Parathyroid adenoma (tissue), 2 donors: ENCODE results near the gene KREMEN1.

Experiments
- H2AFZ ChIP-seq: fragments of 300-600 bp; sonication (generic); one replicate; pipeline ENCODE4 v1.7.0; 2017; ENCODE audit warnings: antibody characterized with exemption, mild to moderate bottlenecking
- H3K27ac ChIP-seq: fragments of 300-600 bp; sonication (generic); one replicate; pipeline ENCODE4 v1.7.0; 2017
- H3K27me3 ChIP-seq: fragments of 300-600 bp; sonication (generic); one replicate; pipeline ENCODE4 v1.7.0; 2017; ENCODE audit warnings: low read length; ENCODE audit not compliant: control insufficient read depth, insufficient read depth
- H3K36me3 ChIP-seq: fragments of 300-600 bp; sonication (generic); one replicate; pipeline ENCODE4 v1.7.0; 2017; ENCODE audit warnings: low read length; ENCODE audit not compliant: control insufficient read depth, insufficient read depth
- H3K4me1 ChIP-seq: fragments of 300-600 bp; sonication (generic); one replicate; pipeline ENCODE4 v1.7.0; 2017; ENCODE audit warnings: control low read depth
- H3K4me2 ChIP-seq: fragments of 300-600 bp; sonication (generic); one replicate; pipeline ENCODE4 v1.7.0; 2017; ENCODE audit warnings: low read length
- H3K4me3 ChIP-seq: fragments of 300-600 bp; sonication (generic); one replicate; pipeline ENCODE4 v1.7.0; 2017; ENCODE audit warnings: low read depth, low read length
- H3K79me2 ChIP-seq: fragments of 300-600 bp; sonication (generic); one replicate; pipeline ENCODE4 v1.7.0; 2017; ENCODE audit warnings: control low read depth
- H3K9ac ChIP-seq: fragments of 300-600 bp; sonication (generic); one replicate; pipeline ENCODE4 v1.7.0; 2017; ENCODE audit warnings: mild to moderate bottlenecking
- H3K9me3 ChIP-seq: fragments of 300-600 bp; sonication (generic); one replicate; pipeline ENCODE4 v1.7.0; 2017; ENCODE audit warnings: low read length; ENCODE audit not compliant: control insufficient read depth
- TF ChIP-seq, protein P1 (sequence below): fragments of 300-600 bp; sonication (generic); IDR thresholded peaks from one replicate; pipeline ENCODE4 v1.7.0; 2017; ENCODE audit warnings: antibody characterized with exemption, mild to moderate bottlenecking
- donor health status: primary hyperparathyroidism.

The KREMEN1 gene

DNA sequence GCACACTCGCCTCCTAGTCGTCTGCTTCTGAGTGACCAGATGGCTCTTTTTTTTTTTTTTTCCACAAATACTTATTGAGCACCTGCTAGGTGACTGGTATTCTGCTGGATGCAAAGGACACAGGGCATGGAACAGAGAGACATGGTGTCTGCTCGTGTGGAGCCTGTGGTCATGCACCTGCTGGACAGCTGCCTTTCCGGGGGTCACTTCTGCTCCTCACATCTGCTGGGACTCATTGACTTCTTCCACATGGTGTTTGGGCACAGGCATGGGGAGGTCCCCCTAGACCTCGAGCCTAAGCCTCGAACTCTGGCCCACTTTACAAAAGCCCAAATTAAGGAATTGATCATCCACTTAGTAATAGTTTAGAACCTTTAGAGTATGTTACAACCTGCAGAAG lies 93.3 kb downstream of the KREMEN1 start:
- H3K27ac ChIP-seq = no peak overlapping the region
- H2AFZ ChIP-seq = no peak overlapping the region
- no peaks in the 10 kb centered on the region for H3K36me3 ChIP-seq
- no peaks in the 10 kb centered on the region for H3K79me2 ChIP-seq
- no peak overlapping the region for H3K4me3 ChIP-seq
- H3K9me3 ChIP-seq = no peaks in the 10 kb centered on the region
- TF ChIP-seq, protein P1, sequence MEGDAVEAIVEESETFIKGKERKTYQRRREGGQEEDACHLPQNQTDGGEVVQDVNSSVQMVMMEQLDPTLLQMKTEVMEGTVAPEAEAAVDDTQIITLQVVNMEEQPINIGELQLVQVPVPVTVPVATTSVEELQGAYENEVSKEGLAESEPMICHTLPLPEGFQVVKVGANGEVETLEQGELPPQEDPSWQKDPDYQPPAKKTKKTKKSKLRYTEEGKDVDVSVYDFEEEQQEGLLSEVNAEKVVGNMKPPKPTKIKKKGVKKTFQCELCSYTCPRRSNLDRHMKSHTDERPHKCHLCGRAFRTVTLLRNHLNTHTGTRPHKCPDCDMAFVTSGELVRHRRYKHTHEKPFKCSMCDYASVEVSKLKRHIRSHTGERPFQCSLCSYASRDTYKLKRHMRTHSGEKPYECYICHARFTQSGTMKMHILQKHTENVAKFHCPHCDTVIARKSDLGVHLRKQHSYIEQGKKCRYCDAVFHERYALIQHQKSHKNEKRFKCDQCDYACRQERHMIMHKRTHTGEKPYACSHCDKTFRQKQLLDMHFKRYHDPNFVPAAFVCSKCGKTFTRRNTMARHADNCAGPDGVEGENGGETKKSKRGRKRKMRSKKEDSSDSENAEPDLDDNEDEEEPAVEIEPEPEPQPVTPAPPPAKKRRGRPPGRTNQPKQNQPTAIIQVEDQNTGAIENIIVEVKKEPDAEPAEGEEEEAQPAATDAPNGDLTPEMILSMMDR = no peak
- no peak overlapping the region for H3K4me2 ChIP-seq
- no peak overlapping the region for H3K9ac ChIP-seq
- no peaks in the 10 kb centered on the region for H3K27me3 ChIP-seq
- no peaks in the 10 kb centered on the region for H3K4me1 ChIP-seq

DNA sequence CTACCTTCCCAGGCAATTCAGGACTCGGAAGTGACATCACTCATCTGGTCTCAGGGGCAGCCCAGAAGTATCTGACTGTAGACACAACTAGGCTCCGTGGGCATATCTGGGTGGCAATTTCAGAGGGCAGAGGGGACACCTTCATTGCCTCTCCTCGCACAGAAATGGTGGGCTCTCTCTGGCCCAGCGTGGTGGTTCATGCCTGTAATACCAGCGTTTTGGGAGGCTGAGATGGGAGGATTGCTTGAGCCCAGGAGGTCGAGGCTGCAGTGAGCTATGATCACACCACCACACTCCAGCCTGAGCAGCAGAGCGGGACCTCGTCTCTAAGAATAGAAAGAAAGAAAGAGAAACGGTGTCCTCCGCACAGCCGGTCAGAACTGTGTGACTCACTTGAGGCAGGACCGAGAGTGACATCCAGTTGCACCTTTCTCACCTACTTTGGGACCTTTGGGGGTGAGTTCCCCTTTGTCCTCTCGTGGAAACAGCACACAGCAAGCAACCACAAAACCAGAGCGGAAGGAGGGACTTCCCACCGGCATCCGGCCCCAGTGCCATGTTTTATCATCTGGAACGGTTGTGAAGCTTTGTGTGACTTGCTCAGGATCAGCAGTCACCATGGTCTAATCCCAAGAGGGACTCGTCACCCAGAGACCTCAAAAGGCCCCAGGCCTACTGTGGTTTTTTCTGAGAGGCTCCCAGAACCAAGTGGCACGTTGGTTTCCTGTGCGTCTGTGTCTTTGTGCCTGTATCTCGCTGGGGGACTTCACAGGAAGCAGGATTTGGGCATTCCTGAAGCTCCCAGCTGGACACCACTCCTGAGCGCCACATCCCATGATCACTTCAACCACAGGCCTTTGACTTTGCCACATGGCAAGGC lies 94.4 kb downstream of the KREMEN1 start:
- H3K4me3 ChIP-seq = no peak overlapping the region
- no peak overlapping the region for H2AFZ ChIP-seq
- H3K4me2 ChIP-seq = no peak overlapping the region
- H3K9me3 ChIP-seq = no peaks in the 10 kb centered on the region
- no peaks in the 10 kb centered on the region for H3K4me1 ChIP-seq
- H3K27ac ChIP-seq = no peak overlapping the region
- H3K27me3 ChIP-seq = no peaks in the 10 kb centered on the region
- H3K79me2 ChIP-seq = no peaks in the 10 kb centered on the region
- no peaks in the 10 kb centered on the region for H3K36me3 ChIP-seq
- H3K9ac ChIP-seq = no peak overlapping the region
- TF ChIP-seq, protein P1 = no peak

DNA sequence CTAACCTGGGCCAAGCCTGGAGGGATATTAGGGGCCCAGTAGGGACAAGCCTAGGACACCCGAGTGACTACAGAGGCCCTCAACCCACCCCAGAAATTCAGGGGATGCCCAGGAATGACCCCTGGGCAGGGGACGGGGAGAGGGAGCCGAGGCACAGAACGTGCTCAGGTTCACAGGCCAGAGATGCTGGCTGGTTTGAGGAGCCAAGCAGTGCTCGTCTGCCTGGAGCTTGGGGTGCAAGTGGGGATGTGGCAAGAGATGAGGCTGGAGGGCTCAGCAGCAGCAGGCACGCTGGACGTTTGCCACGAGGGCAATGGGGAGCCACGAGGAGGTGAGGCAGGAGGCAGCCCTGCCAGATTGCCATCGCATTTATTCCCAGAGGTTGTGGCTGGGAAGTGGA lies 98.9 kb downstream of the KREMEN1 start:
- Histone ChIP-seq H3K4me1 (no peaks in the 10 kb centered on the region), H3K4me3 (no peak overlapping the region), H3K36me3 (no peaks in the 10 kb centered on the region), H2AFZ (no peak overlapping the region), H3K27ac (no peak overlapping the region), H3K4me2 (no peak overlapping the region), H3K9me3 (no peaks in the 10 kb centered on the region), H3K9ac (no peak overlapping the region), H3K79me2 (no peaks in the 10 kb centered on the region), H3K27me3 (no peaks in the 10 kb centered on the region)
- TF ChIP-seq, protein P1 = no peak

DNA sequence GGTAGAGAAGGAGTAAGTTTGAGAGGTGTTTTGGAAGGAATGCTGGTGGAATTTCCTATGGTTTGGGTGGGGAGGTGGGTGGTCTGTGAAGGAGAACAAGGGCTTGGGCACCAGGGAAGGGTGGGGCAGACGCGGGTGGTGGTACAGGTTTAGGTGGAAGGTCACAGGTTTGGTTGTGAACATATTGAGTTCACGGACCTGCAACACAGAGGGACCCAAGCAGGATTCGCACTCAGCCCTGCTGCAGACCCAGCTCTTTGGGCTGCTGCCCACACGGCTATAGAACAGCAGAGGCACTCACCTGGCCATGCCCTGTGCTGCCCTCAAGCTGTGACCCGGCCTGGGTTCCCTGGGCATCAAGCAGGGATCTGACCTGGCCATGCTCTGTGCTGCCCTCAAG lies 99.4 kb downstream of the KREMEN1 start:
- H3K4me2 ChIP-seq = no peak overlapping the region
- no peaks in the 10 kb centered on the region for H3K27me3 ChIP-seq
- no peak overlapping the region for H3K9ac ChIP-seq
- H3K27ac ChIP-seq = no peak overlapping the region
- no peaks in the 10 kb centered on the region for H3K4me1 ChIP-seq
- H3K9me3 ChIP-seq = no peaks in the 10 kb centered on the region
- no peak overlapping the region for H2AFZ ChIP-seq
- H3K4me3 ChIP-seq = no peak overlapping the region
- no peaks in the 10 kb centered on the region for H3K36me3 ChIP-seq
- no peaks in the 10 kb centered on the region for H3K79me2 ChIP-seq
- TF ChIP-seq, protein P1 = no peak

DNA sequence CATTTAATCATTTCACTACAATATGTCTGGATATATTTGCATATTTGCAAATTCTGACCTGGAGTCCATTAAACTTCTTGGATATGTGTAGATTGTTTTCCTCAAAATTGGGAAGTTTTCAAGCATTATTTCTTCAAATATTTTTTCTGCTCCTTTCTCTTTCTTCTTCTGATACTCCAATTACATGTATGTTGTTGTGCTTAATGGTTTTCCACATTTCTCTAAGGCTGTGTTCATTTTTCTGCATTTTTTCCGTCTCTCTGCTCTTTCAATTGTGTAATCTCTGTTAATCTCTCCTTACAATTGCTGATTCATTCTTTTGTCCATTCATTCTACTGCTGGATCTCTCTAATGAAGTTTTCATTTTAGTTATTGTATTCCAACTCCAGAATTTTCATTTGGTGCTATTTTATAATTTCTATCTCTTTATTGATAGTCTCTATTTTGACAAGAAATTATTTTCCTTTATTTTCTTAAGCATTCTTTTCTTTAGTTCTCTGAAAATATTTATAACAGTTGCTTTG lies 102.5 kb downstream of the KREMEN1 start:
- H3K36me3 ChIP-seq = no peaks in the 10 kb centered on the region
- H3K79me2 ChIP-seq = no peaks in the 10 kb centered on the region
- no peaks in the 10 kb centered on the region for H3K27me3 ChIP-seq
- no peak overlapping the region for H2AFZ ChIP-seq
- H3K4me3 ChIP-seq = no peak overlapping the region
- H3K27ac ChIP-seq = no peak overlapping the region
- H3K9me3 ChIP-seq = no peaks in the 10 kb centered on the region
- TF ChIP-seq, protein P1 = no peak
- no peak overlapping the region for H3K9ac ChIP-seq
- H3K4me1 ChIP-seq = no peaks in the 10 kb centered on the region
- no peak overlapping the region for H3K4me2 ChIP-seq
